HepG2 (cell line): ENCODE data around the gene MYADML2. TPM values are rescaled to one million over a fixed set of nuclear protein-coding genes. Genes with fewer than 3 reads are reported as not detected.

Source experiments
- AGO1 ChIP-seq: fragments of 200-400 bp; formaldehyde crosslinking; IDR thresholded peaks from 2 replicates; pipeline ENCODE4 v1.6.1; 2017; ENCODE audit warnings: mild to moderate bottlenecking, low read depth, low read length, moderate library complexity; ENCODE audit not compliant: poor library complexity, severe bottlenecking
- HNF4A ChIP-seq: sonication (generic); formaldehyde crosslinking; IDR thresholded peaks from 2 replicates; pipeline ENCODE4 v1.4.0; 2020; ENCODE audit warnings: missing genetic modification reagents
- MIER2 ChIP-seq: IDR thresholded peaks from 2 replicates; pipeline ENCODE4 v1.6.1; 2016; ENCODE audit warnings: missing biosample characterization, missing genetic modification reagents
- MLXIP ChIP-seq: sonication (generic); formaldehyde crosslinking; IDR thresholded peaks from 2 replicates; pipeline ENCODE4 v1.9.0; 2021; ENCODE audit warnings: missing genetic modification reagents, borderline replicate concordance
- TBL1XR1 ChIP-seq: fragments of 150-350 bp; IDR thresholded peaks from 2 replicates; pipeline ENCODE4 v1.6.1; 2014; ENCODE audit warnings: borderline replicate concordance, low read length; ENCODE audit not compliant: partially characterized antibody
- THYN1 ChIP-seq: sonication (generic); formaldehyde crosslinking; IDR thresholded peaks from 2 replicates; pipeline ENCODE4 v1.8.1; 2023; ENCODE audit warnings: low read depth, mild to moderate bottlenecking, moderate library complexity, missing genetic modification reagents, borderline replicate concordance
- ZNF367 ChIP-seq: sonication (generic); formaldehyde crosslinking; IDR thresholded peaks from 2 replicates; pipeline ENCODE4 v1.4.0; 2020; ENCODE audit warnings: missing genetic modification reagents, borderline replicate concordance
- ZNF552 ChIP-seq: sonication (generic); formaldehyde crosslinking; IDR thresholded peaks from 2 replicates; pipeline ENCODE4 v1.9.0; 2022; ENCODE audit warnings: missing genetic modification reagents, mild to moderate bottlenecking, borderline replicate concordance
- polyA plus RNA-seq, 8 experiments: library from polyadenylated mRNA; depleted of rRNA in 3 of 8; stranded (reverse) in 7 of 8; unstranded in 1 of 8; fragments of >200 nt; fragmentation: Illumina TruSeq in 4 of 8; extraction: Trizol in 4 of 8; gene quantifications; 2 replicates each; pipeline versions ENCODE4 v1.2.1 to v1.2.3, GENCODE V29; 2011 to 2016; ENCODE audit warnings: low read depth in 4 of 8, missing spikeins in 1 of 8, mixed read lengths in 1 of 8; ENCODE audit not compliant: insufficient read depth in 1 of 8
- total RNA-seq, 5 experiments: library from RNA; depleted of rRNA; stranded (reverse); fragments of >200 nt; fragmentation: Illumina TruSeq; extraction: Trizol; gene quantifications; 2 replicates each; pipeline ENCODE4 v1.2.3, GENCODE V29; 2016; ENCODE audit warnings: low read depth in 1 of 5
- TF ChIP-seq, protein P1 (sequence below): sonication (generic); formaldehyde crosslinking; IDR thresholded peaks from 2 replicates; pipeline ENCODE4 v1.5.0; 2020; ENCODE audit warnings: missing genetic modification reagents
- TF ChIP-seq, protein P2 (sequence below): sonication (generic); formaldehyde crosslinking; IDR thresholded peaks from 2 replicates; pipeline ENCODE4 v1.4.0; 2020; ENCODE audit warnings: missing genetic modification reagents
- TF ChIP-seq, protein P3 (sequence below): sonication (generic); formaldehyde crosslinking; IDR thresholded peaks from 2 replicates; pipeline ENCODE4 v1.8.0; 2022; ENCODE audit warnings: low read depth, missing genetic modification reagents
- TF ChIP-seq, protein P4 (sequence below), 2 experiments: sonication (generic) in 1 of 2; formaldehyde crosslinking in 1 of 2; IDR thresholded peaks; 2 replicates each; pipeline versions ENCODE4 v1.4.0 to v1.6.1; 2016 to 2020; ENCODE audit warnings: borderline replicate concordance in 1 of 2, low read depth in 1 of 2, mild to moderate bottlenecking in 1 of 2, missing genetic modification reagents in 1 of 2

Gene MYADML2
- total and polyA plus RNA-seq, 2 of the 13 experiments (the other 11 are each of a cell fraction or from before 2014, with no cell fraction given) = not detected

- TF ChIP-seq MLXIP (CRISPR knock-in tag) = 0 out of 2 replicates have a peak, but pooled peaks have one; percentile 20
- TF ChIP-seq, protein P1, sequence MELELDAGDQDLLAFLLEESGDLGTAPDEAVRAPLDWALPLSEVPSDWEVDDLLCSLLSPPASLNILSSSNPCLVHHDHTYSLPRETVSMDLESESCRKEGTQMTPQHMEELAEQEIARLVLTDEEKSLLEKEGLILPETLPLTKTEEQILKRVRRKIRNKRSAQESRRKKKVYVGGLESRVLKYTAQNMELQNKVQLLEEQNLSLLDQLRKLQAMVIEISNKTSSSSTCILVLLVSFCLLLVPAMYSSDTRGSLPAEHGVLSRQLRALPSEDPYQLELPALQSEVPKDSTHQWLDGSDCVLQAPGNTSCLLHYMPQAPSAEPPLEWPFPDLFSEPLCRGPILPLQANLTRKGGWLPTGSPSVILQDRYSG = peak; percentile 56; the same call in 1 of the 2 replicates
- no peak for TF ChIP-seq AGO1
- no peak for TF ChIP-seq MIER2 (CRISPR knock-in tag)
- TF ChIP-seq, protein P2, sequence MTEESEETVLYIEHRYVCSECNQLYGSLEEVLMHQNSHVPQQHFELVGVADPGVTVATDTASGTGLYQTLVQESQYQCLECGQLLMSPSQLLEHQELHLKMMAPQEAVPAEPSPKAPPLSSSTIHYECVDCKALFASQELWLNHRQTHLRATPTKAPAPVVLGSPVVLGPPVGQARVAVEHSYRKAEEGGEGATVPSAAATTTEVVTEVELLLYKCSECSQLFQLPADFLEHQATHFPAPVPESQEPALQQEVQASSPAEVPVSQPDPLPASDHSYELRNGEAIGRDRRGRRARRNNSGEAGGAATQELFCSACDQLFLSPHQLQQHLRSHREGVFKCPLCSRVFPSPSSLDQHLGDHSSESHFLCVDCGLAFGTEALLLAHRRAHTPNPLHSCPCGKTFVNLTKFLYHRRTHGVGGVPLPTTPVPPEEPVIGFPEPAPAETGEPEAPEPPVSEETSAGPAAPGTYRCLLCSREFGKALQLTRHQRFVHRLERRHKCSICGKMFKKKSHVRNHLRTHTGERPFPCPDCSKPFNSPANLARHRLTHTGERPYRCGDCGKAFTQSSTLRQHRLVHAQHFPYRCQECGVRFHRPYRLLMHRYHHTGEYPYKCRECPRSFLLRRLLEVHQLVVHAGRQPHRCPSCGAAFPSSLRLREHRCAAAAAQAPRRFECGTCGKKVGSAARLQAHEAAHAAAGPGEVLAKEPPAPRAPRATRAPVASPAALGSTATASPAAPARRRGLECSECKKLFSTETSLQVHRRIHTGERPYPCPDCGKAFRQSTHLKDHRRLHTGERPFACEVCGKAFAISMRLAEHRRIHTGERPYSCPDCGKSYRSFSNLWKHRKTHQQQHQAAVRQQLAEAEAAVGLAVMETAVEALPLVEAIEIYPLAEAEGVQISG (CRISPR knock-in tag) = peak; percentile 45
- TF ChIP-seq ZNF552 (CRISPR knock-in tag) = no peak
- TF ChIP-seq THYN1 (CRISPR knock-in tag) = no peak
- TF ChIP-seq, protein P3, sequence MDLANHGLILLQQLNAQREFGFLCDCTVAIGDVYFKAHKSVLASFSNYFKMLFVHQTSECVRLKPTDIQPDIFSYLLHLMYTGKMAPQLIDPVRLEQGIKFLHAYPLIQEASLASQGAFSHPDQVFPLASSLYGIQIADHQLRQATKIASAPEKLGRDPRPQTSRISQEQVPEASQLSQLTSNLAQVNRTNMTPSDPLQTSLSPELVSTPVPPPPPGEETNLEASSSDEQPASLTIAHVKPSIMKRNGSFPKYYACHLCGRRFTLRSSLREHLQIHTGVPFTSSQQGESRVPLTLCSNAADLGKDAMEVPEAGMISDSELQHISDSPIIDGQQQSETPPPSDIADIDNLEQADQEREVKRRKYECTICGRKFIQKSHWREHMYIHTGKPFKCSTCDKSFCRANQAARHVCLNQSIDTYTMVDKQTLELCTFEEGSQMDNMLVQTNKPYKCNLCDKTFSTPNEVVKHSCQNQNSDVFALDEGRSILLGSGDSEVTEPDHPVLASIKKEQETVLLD (CRISPR knock-in tag) = 0 out of 2 replicates have a peak, but pooled peaks have one; percentile 7
- TF ChIP-seq TBL1XR1 = no peak
- peak; percentile 15; the same call in 1 of the 2 replicates for TF ChIP-seq HNF4A (CRISPR knock-in tag)
- TF ChIP-seq, protein P4, sequence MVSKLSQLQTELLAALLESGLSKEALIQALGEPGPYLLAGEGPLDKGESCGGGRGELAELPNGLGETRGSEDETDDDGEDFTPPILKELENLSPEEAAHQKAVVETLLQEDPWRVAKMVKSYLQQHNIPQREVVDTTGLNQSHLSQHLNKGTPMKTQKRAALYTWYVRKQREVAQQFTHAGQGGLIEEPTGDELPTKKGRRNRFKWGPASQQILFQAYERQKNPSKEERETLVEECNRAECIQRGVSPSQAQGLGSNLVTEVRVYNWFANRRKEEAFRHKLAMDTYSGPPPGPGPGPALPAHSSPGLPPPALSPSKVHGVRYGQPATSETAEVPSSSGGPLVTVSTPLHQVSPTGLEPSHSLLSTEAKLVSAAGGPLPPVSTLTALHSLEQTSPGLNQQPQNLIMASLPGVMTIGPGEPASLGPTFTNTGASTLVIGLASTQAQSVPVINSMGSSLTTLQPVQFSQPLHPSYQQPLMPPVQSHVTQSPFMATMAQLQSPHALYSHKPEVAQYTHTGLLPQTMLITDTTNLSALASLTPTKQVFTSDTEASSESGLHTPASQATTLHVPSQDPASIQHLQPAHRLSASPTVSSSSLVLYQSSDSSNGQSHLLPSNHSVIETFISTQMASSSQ (IDR thresholded peaks at IDR 0.05; ENCODE audit: low read depth) = no peak
- TF ChIP-seq, protein P4 (CRISPR knock-in tag; IDR thresholded peaks at IDR 0.05; ENCODE audit: borderline replicate concordance) = no peak
- no peak for TF ChIP-seq ZNF367
These were observed 14.8 kb upstream of the MYADML2 start (continued) for GRCh38 chr17:81961521-81962498.
